K562 (cell line): ENCODE results near the gene GATAD1. TPM values are rescaled to one million over a fixed set of nuclear protein-coding genes. Genes with fewer than 3 reads are reported as not detected.

Experiments
- ARID1B ChIP-seq: fragments of 450-650 bp; IDR thresholded peaks from 2 replicates; pipeline ENCODE4 v1.6.1; 2016; ENCODE audit warnings: antibody characterized with exemption, mild to moderate bottlenecking, inconsistent platforms
- BRCA1 ChIP-seq, 2 experiments: fragments of 450-650 bp in 1 of 2; sonication (generic) in 1 of 2; formaldehyde crosslinking in 1 of 2; IDR thresholded peaks; 2 replicates each; pipeline versions ENCODE4 v1.5.0 to v1.6.1; 2017 to 2020; ENCODE audit warnings: mild to moderate bottlenecking in 1 of 2, missing genetic modification reagents in 1 of 2
- CBFA2T2 ChIP-seq: fragments of 450-650 bp; conservative IDR thresholded peaks from 2 replicates; pipeline ENCODE4 v1.6.1; 2017; ENCODE audit warnings: mild to moderate bottlenecking
- DPF2 ChIP-seq: fragments of 450-650 bp; IDR thresholded peaks from 2 replicates; pipeline ENCODE4 v1.6.1; 2016
- ELF1 ChIP-seq: fragments of 200-800 bp; sonication (Bioruptor generic); IDR thresholded peaks from 2 replicates; pipeline ENCODE4 v1.6.1; 2016; ENCODE audit warnings: missing genetic modification characterization, missing compliant biosample characterization
- EP300 ChIP-seq: IDR thresholded peaks from 2 replicates; pipeline ENCODE4 v1.6.1; 2012; ENCODE audit warnings: low read length, improper control_type of control experiment
- ESRRA ChIP-seq: fragments of 450-650 bp; IDR thresholded peaks from 2 replicates; pipeline ENCODE4 v1.6.1; 2014; ENCODE audit warnings: low read depth, mild to moderate bottlenecking, moderate library complexity, borderline replicate concordance
- JUND ChIP-seq, 2 experiments: IDR thresholded peaks; 2 replicates in 1 of 2; 3 replicates in 1 of 2; pipeline ENCODE4 v1.6.1; 2011; ENCODE audit warnings: borderline replicate concordance in 2 of 2, low read depth in 2 of 2, low read length in 2 of 2, improper control_type of control experiment in 1 of 2, missing biosample characterization in 1 of 2, missing genetic modification characterization in 1 of 2, missing genetic modification reagents in 1 of 2
- MTF1 ChIP-seq: fragments of 250-450 bp; sonication (Bioruptor Pico); IDR thresholded peaks from 2 replicates; pipeline ENCODE4 v1.9.0; 2021; ENCODE audit warnings: moderate library complexity, mild to moderate bottlenecking, inconsistent platforms, borderline replicate concordance
- MXI1 ChIP-seq: IDR thresholded peaks from 2 replicates; pipeline ENCODE4 v1.6.1; 2011; ENCODE audit warnings: low read depth, mild to moderate bottlenecking, improper control_type of control experiment, low read length
- POLR2A ChIP-seq: fragments of 450-650 bp; conservative IDR thresholded peaks from 2 replicates; pipeline ENCODE4 v1.6.1; 2016
- POLR3A ChIP-seq: IDR thresholded peaks from 2 replicates; pipeline ENCODE4 v1.6.1; 2011; ENCODE audit warnings: borderline replicate concordance, mild to moderate bottlenecking, moderate library complexity; ENCODE audit not compliant: insufficient read length, insufficient read depth; ENCODE audit errors: extremely low read depth
- PYGO2 ChIP-seq: fragments of 450-650 bp; IDR thresholded peaks from 2 replicates; pipeline ENCODE4 v1.6.1; 2016; ENCODE audit warnings: mild to moderate bottlenecking, missing genetic modification characterization, moderate library complexity, missing compliant biosample characterization
- RAD21 ChIP-seq, 2 experiments: fragments of 250-450 bp in 1 of 2; fragments of 450-650 bp in 1 of 2; sonication (Bioruptor Pico) in 1 of 2; formaldehyde crosslinking in 1 of 2; IDR thresholded peaks in 1 of 2; conservative IDR thresholded peaks in 1 of 2; 2 replicates each; pipeline versions ENCODE4 v1.4.0 to v1.8.0; 2020 to 2022; ENCODE audit warnings: mild to moderate bottlenecking in 2 of 2, moderate library complexity in 1 of 2
- SAFB2 ChIP-seq: fragments of 200-400 bp; formaldehyde crosslinking; IDR thresholded peaks from 2 replicates; pipeline ENCODE4 v1.6.1; 2018; ENCODE audit warnings: borderline replicate concordance, low read length, low read depth, moderate library complexity; ENCODE audit not compliant: severe bottlenecking
- SIN3B ChIP-seq: fragments of 450-650 bp; IDR thresholded peaks from 2 replicates; pipeline ENCODE4 v1.6.1; 2017; ENCODE audit warnings: low read depth, mild to moderate bottlenecking, moderate library complexity
- SMARCA4 ChIP-seq: fragments of 450-650 bp; IDR thresholded peaks from 2 replicates; pipeline ENCODE4 v1.6.1; 2016
- SOX6 ChIP-seq: fragments of 450-650 bp; IDR thresholded peaks from 2 replicates; pipeline ENCODE4 v1.6.1; 2014; ENCODE audit warnings: mild to moderate bottlenecking
- TAF9B ChIP-seq: fragments of 450-650 bp; IDR thresholded peaks from 2 replicates; pipeline ENCODE4 v1.6.1; 2018; ENCODE audit warnings: mild to moderate bottlenecking; ENCODE audit not compliant: partially characterized antibody
- TOE1 ChIP-seq, 2 experiments: fragments of 450-650 bp in 1 of 2; sonication (generic) in 1 of 2; formaldehyde crosslinking in 1 of 2; IDR thresholded peaks; 2 replicates each; pipeline versions ENCODE4 v1.7.1 to v1.8.0; 2016 to 2022; ENCODE audit warnings: borderline replicate concordance in 2 of 2, mild to moderate bottlenecking in 2 of 2, antibody characterized with exemption in 1 of 2, inconsistent platforms in 1 of 2, low read depth in 1 of 2, missing genetic modification reagents in 1 of 2, moderate library complexity in 1 of 2
- ZNF592 ChIP-seq: fragments of 450-650 bp; IDR thresholded peaks from 2 replicates; pipeline ENCODE4 v1.6.1; 2017; ENCODE audit warnings: antibody characterized with exemption, mild to moderate bottlenecking
- ZSCAN29 ChIP-seq: fragments of 450-650 bp; IDR thresholded peaks from 2 replicates; pipeline ENCODE4 v1.6.1; 2017
- polyA plus RNA-seq, 8 experiments: library from polyadenylated mRNA; depleted of rRNA in 4 of 8; stranded (reverse) in 5 of 8; unstranded in 3 of 8; fragments of >200 nt; fragmentation: Nextera tagmentation in 2 of 8; fragmentation: Illumina TruSeq in 1 of 8; extraction: Ambion mirVana in 2 of 8; extraction: Trizol in 1 of 8; gene quantifications; 2 replicates each; pipeline versions ENCODE4 v1.2.1 to v1.2.3, GENCODE V29; 2011 to 2014; ENCODE audit warnings: inconsistent platforms in 1 of 8, missing spikeins in 1 of 8
- total RNA-seq, 7 experiments: library from RNA; depleted of rRNA in 6 of 7; stranded (reverse); fragments of >200 nt in 6 of 7; fragmentation: Illumina TruSeq in 2 of 7; extraction: Trizol in 2 of 7; gene quantifications; 2 replicates each; pipeline versions ENCODE4 v1.2.1 to v1.2.3, GENCODE V29; 2011 to 2021; ENCODE audit warnings: low replicate concordance in 1 of 7
- TF ChIP-seq, protein P1 (sequence below): sonication (generic); formaldehyde crosslinking; IDR thresholded peaks from 2 replicates; pipeline ENCODE4 v1.8.0; 2022; ENCODE audit warnings: mild to moderate bottlenecking, missing genetic modification reagents

The GATAD1 gene
- total and polyA plus RNA-seq, 9 of the 15 experiments (the other 6 are each of a cell fraction or from before 2014, with no cell fraction given), result 9.3 to 67.7 (median 34.3) TPM

GRCh38 chr7:92448205-92448747 lies 994 bp downstream of the GATAD1 start (continued):
- TF ChIP-seq RAD21 (CRISPR knock-in tag; conservative IDR thresholded peaks at IDR 0.05 in 1 of 2, IDR thresholded peaks at IDR 0.05 in 1 of 2) (peak; percentile 7 to 33; a peak in 1 of 4 replicates), SAFB2 (no peak), DPF2 (peak; percentile 42; the same call in 1 of the 2 replicates), ZNF592 (peak; percentile 43; the same call in 1 of the 2 replicates), BRCA1 (IDR thresholded peaks at IDR 0.05) (no peak), BRCA1 (CRISPR knock-in tag; IDR thresholded peaks at IDR 0.05) (no peak), SIN3B (0 out of 2 replicates have a peak, but pooled peaks have one; percentile 47), POLR3A (no peak), ARID1B (peak; percentile 28; the same call in 1 of the 2 replicates), CBFA2T2 (no peak), ESRRA (0 out of 2 replicates have a peak, but pooled peaks have one; percentile 11), SOX6 (peak; percentile 59; the same call in 1 of the 2 replicates), PYGO2 (tag) (no peak), ELF1 (tag) (peak; percentile 80), SMARCA4 (peak; percentile 78), JUND (IDR thresholded peaks at IDR 0.05; ENCODE audit: borderline replicate concordance, low read depth, low read length) (peak; percentile 42; the same call in 1 of the 2 replicates), JUND (tag; IDR thresholded peaks at IDR 0.05; ENCODE audit: borderline replicate concordance, low read depth, low read length) (peak; percentile 54; the same call in 1 of the 3 replicates), TAF9B (peak; percentile 8), TOE1 (IDR thresholded peaks at IDR 0.05; ENCODE audit: borderline replicate concordance) (no peak; the same call in 1 of the 2 replicates), TOE1 (CRISPR knock-in tag; IDR thresholded peaks at IDR 0.05; ENCODE audit: borderline replicate concordance, low read depth) (no peak), EP300 (peak; percentile 38; the same call in 1 of the 2 replicates), MTF1 (CRISPR knock-in tag) (no peak), MXI1 (0 out of 2 replicates have a peak, but pooled peaks have one; percentile 7), POLR2A (peak; percentile 32; the same call in 1 of the 2 replicates), ZSCAN29 (peak; percentile 93)
- TF ChIP-seq, protein P1, sequence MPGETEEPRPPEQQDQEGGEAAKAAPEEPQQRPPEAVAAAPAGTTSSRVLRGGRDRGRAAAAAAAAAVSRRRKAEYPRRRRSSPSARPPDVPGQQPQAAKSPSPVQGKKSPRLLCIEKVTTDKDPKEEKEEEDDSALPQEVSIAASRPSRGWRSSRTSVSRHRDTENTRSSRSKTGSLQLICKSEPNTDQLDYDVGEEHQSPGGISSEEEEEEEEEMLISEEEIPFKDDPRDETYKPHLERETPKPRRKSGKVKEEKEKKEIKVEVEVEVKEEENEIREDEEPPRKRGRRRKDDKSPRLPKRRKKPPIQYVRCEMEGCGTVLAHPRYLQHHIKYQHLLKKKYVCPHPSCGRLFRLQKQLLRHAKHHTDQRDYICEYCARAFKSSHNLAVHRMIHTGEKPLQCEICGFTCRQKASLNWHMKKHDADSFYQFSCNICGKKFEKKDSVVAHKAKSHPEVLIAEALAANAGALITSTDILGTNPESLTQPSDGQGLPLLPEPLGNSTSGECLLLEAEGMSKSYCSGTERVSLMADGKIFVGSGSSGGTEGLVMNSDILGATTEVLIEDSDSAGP (CRISPR knock-in tag), result no peak
